GM19467 (cell line): ENCODE measurements around the gene ARL3.
"Not testable (repeated sequence)": the region's sequence is repeated elsewhere in the genome, so short reads cannot be mapped to it uniquely, and the experiment has no call there.

Experiments
- ATAC-seq: cut with Tn5 transposase; IDR thresholded peaks from one replicate; pipeline ENCODE4 v1.9.1; 2021; ENCODE audit warnings: mild to moderate bottlenecking, moderate library complexity; ENCODE audit not compliant: unreplicated experiment

Gene ARL3

DNA sequence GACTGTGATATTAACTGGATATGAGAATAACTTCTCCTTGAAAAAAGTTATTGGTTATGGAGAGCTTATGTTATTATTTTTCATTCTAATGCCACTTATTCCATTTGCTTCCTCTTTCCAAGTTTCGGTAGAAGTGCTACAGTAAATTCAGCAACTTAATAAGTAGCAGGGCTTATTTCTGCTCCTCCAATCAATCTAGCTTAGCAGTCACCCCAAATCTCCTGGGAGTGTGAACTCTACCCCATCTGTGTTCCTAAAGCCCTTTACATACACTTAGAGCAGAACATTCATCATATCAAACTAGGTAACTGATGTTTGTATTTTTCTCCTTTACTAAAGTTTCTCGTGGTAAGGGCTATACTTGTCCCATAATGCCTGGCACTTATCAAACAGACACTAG is 8.7 kb downstream of the ARL3 start:
- ATAC-seq, result no peak

DNA sequence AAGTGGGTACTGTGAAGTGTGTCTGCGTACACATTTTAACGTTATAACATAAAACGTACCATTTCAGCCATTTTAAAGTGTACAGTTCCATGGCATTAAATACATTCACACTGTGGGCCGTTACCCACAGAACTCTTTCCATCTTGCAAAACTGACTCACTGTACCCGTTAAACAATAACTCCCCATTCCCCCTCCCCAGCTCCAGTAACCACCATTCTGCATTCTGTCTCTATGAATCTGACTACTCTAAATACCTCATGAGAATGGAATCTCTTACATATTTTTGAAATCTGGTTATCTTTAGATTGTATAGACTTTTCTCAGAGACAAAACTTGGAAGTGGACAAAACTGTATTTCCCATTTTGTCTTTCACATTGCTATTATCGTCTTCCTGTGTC is 9.3 kb downstream of the ARL3 start:
- ATAC-seq, result no peak

DNA sequence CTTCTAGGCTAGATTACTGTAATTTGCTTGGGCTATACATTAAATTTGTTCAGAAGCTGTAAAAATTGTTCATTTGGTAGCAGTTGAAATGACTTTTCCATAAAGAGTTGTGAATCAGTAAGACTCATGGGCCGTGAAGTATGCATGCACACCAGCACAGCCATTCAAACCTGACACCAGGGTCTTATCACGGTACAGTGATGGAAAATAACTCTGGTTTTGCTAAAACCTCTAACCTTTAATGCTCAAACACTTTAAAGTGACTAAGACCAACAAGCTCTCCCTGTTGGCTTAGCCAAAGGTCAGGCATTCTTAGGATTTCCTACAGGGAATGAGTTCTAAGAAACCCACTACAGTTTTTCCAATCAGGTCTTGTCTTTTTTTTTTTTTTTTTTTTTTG is 11.5 kb downstream of the ARL3 start:
- no peak for ATAC-seq

DNA sequence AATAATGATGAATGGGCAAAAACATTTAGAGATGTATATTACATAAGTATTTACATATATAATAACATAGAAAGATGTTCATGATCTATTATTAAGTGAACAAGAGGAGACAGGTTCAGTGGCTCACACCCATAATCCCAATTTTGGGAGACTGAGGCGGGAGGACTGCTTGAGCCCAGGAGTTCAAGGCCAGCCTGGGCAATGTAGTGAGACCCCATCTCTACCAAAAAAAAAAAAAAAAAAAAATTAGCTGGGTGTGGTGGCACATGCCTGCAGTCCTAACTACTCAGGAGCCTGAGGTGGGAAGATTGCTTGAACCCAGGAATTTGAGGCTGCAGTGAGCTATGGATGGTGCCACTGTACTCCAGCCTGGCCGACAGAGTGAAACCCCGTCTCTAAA is 12.4 kb downstream of the ARL3 start:
- no peak for ATAC-seq

DNA sequence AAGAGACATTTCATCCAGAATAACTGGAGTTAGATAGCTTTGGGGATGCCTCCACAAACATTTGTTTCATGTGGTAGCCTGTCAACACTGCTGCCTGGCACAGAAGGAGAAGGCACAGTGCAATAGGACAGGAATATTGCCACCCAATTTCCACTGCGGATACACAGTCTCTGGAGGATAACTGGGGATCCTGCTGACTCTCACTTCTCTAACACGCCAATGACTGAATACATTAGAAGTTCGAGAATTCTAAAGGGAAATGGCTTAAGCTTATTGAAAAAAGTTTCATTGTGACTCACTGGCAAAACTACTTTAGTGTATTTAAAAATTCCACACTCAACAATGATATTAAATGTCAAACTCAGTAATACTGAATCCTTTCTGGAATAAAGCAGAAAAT is 12.9 kb downstream of the ARL3 start:
- no peak for ATAC-seq

DNA sequence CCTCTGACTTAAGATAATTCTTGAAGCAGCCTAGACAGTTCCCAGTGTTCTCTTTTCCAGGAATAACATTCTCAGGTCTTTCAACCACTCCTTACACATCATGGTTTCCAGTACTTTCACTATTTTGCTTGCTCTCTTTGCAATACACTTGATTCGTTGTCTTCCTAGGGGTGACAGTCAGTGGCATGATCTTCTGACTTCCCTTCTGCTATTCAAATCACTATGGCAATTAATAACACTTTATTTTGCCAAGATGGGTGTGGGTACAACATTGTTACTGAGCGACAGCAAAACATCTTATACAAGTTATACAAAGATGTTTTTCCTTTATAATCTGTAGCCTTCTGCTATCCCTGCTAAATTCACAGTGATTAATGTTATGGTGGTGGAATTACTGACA is 15.3 kb downstream of the ARL3 start:
- ATAC-seq, result no peak

DNA sequence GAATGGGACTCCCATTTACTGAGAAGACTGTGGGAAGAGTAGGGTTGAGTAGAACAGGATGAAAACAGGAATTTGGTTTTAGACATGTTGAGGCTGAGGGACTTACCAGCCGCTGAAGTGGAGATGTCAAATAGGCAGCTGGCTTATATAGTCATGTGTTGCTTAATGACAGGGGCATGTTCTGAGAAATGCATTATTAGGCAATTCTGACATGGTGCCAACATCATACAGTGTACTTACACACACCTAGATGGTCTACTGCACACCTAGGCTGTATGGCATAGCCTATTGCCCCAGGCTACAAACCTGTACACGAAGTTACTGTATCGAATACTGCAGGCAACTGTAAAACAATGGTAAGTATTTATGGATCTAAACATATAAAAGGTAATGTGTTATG is 17.5 kb downstream of the ARL3 start:
- no peak for ATAC-seq

DNA sequence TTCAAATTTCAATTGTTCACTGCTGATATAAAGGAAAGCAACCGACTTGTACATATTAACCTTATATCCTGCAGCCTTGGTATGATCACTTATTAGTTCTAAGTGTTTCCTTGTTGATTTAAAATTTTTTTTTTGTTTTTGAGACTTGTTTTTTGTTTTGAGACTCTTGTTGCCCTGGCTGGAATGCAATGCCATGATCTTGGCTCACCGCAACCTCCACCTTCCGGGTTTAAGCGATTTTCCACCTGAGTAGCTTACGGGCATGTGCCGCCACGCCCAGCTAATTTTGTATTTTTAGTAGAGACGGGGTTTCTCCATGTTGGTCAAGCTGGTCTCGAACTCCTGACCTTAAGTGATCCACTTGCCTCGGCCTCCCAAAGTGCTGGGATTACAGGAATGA is 18.8 kb downstream of the ARL3 start:
- not testable (repeated sequence) for ATAC-seq

DNA sequence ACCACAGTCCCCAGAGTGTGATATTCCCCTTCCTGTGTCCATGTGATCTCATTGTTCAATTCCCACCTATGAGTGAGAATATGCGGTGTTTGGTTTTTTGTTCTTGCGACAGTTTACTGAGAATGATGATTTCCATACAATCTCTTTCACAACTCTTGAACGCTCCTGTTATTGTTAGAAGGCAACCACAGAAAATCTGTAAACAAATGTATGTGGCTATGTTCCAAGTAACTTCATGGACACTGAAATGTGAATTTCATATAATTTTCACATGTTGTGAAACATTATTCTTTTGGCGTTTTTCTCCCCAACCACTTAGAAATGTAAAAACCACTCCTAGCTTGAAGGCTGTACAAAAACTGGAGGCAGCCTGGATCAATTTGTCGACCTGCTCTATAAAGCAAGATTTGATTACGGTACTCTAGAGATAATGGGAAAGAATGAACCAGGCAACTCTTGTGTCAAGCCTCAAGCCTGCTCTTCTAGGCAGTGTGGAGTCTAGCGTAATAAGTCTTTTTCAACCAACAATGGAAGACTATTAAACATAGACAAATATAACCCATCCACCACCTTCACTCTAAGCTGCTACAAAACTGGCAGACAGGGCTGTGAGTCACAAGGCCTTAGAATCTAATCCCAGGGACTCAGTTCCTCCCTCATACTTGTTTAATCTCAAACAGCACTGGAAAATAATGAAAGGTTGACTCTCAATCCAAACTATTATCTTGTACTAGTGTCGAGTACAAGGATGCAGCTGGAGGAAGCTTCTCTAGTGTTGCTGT is 22.7 kb downstream of the ARL3 start:
- ATAC-seq, result no peak

DNA sequence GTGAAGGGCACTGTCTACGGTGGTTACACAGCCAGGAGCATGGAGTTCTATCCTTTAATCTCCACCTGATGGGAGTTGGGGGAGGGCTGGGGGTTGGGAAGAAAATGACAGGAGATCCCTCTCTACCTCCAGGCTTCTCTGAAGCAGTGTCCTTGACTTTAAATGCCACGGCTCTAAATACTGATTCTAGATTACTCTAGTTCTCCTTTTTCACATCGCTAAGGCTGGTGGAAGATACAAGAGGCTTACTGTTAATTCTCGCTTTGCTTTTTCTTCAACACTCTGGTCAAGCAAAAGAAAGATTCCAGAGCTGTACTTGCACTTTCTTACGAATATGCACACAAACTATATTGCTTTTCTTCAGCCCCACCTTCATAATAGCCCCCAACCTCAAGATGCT is 30.5 kb downstream of the ARL3 start:
- no peak for ATAC-seq

DNA sequence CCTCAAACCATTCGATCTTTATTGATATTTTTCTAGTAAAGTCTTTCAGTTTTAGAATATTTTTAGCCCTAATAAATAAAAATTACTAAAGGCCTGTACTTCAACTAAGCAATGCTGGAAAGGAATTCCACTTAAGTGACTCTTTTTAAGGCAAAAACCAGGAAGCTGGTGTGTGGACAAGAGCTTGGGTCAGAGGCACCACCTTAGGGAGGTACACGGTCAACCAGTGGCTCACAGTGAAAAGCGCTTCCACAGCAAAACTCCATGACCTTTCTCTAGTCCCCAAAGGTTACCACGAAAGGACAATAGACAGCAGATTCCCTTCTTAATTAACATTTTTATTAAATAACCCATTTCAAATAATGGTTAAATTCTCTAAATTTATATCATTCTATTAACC is 31.2 kb downstream of the ARL3 start:
- ATAC-seq, result no peak

DNA sequence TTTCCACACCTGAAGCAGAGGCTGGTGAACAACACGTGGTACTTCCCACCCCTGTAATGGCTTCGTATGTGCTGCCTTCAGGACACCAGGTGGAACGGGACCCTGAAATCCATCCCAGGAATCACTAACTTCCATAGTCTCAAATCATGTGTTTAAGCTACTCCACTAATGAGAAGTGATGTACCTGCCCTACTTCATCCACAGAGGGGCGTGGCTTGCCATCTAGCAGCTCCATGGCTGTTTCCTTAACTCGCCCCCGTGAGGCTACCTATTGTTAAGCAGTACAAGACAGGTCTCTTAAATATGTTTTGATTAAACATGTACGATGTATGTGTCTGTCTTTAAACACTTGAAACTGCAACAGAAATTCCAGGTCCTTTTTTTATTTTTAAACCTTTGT is 31.8 kb downstream of the ARL3 start:
- ATAC-seq, result no peak

DNA sequence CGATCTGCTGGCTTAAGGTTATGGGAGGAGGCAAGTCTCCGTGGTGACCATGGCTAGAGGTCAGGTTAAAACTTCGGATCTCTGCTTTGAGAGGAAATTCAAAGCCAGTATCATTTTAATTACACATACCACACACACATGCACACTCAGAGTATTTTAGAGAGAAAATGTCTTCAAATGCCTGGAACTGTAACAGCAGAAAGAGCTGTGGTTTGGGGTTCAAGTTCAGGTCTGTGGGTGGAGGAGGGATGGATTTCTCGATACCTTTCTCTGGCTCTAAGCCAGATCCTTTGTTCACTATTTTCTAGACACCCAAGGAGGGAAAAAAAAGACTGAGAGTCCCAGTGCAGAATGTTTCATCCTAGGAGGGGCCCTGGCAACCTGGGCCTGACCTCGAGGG is 32.5 kb downstream of the ARL3 start:
- no peak for ATAC-seq

DNA sequence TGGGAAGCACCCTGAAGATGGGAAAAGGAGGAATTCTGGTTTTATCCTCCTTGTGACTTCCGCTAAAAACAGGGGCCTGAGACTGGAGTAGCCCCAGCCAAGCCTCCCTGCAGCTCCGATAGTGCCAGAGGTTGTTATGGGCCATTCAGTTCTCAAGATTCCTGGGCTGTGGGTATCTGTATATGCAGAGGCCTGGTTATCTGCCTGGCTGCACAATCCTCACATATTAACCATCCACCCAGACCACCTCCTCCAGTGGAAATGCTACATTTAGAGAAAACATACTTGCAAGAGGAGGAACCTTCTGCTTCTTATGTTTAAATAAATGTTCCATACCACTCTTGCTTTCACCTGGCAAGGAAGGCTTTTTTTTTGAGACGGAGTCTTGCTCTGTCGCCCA is 34.6 kb downstream of the ARL3 start:
- no peak for ATAC-seq

DNA sequence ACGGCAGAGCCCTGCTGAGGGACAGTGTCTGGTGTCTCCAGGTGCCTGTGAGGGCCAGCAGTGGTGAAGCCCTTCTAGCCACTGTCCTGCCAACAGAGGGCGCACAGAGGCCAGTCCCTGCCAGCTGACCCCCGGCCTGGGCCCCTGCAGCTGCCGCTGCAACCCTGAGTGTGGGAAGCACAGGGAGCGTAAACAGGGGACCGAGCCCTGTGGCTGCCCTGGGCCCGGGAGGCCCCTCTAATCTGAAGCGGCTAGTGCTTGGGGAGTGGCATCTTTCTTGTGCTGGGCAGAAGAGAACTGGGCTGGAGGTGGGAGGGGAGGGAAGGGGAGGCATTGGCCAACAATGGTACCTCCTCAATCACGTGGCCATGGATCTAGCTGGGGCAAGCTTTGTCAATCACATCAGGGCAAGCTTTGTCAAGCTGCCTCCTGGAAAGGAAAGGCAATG is 35.3 kb downstream of the ARL3 start:
- no peak for ATAC-seq

DNA sequence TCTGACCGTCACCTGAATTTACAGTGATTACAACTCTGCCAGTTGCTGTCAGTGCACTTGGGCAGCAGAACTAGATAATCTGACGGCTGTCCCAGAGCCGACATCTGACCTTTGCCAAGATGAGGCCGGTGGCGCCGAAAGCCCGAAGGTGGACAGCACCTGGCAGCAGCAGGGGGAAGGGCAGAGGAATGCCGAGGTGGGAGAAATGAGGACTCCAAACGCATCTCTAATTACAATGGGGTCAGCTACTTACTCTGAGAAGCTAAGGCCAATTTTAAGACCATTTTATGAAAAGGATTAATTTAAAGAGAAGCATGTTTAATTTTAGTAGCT is 36.2 kb downstream of the ARL3 start:
- ATAC-seq, result no peak

DNA sequence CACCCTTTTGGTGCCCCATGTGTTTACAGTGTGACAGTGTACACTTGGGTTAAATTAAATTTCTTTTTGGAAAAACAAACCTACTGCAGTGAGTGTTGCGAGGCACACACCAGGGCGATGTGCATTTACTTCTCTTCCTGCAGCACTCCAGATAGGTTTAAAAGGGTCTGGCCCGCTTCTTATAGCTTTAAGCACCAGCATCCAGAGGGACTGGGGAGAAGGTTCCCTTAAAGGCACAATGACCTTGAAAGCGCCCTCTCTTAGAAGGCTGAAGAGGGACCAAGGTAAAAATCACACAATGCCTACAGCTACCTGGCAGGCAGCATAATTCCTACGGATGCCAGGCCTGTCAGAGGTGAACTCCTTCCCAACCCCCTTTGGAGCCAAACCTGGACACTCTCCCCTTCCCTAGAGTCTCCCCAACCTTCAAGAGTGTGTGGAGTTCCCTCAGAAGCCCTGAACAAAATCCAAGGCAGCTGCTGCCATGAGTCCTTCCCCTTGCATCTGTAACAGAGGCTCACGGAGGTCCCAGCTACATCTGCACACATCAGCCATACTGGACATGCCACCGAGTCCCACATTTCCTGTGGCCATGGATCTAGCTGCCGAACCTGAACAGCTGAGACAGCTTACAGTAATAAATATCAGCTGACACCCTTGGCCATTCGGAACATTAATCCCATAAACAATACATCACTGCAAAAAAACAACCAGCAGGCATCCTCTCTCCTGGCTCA is 36.7 kb downstream of the ARL3 start:
- ATAC-seq, result no peak

DNA sequence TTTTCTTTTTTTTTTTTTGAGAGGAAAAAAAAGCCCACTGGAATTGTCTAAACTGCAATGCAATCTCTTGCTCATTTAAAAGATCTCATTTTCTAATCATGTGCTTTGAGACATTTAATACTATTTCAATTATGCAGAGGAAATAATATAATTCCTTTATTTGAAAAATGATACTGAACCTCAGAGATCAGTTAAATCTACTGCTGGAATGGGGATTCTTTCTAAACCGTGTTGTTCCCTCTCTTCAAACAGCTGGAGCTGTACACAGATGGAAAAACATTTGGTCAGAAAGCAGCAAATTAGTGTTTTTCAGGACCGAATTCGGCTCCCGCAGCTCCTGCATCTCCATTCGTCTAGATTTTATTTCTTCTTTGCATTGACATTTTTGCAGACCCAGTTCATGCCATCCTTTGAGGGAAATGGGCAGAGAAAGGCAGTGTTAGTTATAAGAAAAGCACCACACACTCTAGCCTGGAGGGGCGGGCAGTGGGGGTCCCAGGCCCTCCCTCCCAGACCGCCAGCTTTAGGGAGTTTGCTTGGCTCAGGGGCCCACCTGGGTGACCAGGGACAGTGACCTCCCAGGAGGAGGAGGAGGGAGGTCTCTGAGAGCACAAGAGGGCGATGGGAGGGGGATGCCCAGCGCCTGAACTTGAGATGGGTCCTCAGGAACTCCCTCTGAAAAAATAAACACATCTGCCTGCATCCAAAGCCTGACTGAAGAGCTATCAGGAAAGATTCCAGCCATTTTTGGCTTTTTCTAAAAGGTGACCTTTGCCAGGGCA is 37.5 kb downstream of the ARL3 start:
- no peak for ATAC-seq

DNA sequence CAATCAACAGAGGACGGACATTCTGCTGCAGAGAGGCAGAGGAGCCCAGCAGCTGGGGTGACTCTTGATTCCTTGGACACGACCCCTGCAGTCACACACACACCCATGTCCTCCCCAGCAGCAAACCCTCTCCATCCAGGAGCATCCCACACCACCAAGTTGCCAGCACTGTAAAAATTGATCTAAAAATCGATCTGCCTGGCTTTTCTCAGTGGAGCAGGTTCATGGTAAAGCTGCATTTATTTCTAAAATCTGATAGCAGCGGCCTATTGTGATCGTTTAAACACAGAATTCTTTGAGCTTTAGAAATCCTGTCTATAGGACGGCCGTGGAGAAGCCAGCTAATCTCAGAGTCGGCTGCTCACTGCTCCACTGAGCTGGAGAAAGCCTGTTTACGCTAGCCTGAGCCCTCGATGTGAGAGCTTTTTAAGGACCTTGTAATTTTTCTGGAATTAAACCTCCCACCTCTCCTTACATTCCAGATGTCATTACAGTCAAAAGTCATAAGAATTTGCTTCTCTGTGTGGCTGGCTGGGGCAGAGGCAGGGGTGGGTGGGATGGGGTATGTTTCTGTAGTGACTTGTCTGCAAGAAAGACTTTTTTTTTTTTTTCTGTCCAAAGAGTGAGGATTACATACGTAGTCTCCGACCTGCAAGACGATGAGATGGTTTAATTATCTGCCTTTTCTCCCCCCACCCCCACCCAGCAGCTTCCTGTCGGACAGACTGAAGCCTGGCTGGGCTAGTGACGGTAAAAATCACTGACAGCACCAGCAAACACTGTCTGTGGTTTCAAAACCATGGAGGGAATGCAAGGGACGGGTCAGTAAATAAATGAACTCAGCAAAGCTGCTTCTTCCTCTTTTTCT is 38.3 kb downstream of the ARL3 start:
- no peak for ATAC-seq

DNA sequence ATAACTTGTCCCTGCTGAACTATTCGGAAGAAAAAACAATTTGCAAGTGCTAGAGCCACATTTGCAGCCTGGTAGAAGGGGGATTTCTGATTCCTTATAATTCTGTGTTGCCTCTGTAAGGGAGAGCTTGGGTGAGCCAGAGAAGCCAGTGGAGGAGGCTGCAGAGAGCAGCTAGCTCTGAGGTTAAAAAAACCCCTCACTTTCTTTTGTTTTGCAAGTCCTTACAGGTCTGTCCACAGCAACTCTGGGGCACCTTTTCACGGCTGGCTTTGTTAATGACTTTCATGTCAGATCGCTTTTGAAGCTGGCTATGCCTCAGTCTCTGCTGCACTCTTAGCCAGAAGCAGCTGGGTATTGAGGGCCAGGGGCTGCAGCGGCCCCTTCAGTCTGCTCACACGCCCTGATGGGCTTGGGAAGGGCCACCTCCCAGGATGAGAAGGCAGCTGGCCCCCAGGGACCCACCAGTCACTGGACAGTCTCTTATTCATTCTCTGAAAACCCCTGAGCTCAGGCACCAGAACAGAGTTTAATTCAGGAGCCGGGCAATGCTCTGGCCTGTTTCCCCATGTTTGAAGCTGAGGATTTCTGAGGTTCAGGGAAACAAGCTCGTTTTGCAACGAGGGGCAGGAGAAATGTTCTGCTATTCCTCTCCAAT is 39.1 kb downstream of the ARL3 start:
- ATAC-seq, result no peak
